DMS79 (cell line): ENCODE results near the gene RNLS.

Source experiments
- DNase-seq: peaks from one replicate; lab custom pipeline; 2025; lab: John Stamatoyannopoulos, UW

RNLS gene

DNA sequence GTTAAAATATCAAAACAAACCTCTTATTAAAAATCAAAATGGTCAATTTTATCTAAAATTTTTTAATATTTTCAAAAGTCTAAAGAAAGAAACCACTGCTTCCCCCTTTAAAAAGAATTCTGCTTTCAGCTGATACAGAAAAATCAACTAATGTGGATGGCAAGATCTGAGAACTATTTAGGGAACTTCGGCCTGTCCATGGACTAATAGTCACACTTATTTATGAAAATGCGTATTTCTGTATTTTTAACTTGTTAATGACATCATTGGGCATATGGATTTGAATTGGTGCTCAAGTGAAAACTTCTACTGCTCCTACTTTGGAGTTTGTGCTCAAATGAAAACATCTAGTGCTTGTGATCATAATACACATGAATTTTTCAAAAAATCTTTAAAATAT lies 31.9 kb downstream of the RNLS start:
- no peak for DNase-seq

DNA sequence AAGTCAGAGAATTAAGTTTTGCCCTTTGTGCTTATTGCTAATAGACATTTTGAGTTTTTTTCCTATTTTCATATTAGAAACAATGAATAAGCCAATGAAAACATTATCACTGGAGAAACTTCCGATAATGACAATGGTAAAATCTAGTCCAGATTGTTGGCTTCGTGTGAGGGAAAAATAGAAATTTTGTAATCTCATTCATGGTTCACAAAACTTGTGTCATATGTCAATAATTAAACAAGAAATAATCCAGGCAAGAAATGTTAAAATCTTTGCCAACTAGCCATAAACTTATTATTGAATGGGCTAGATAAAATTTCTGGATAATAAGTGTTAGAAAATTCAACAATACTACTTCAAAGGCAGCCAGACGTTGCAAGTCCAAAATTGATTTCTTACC lies 36.6 kb downstream of the RNLS start:
- DNase-seq, result no peak

DNA sequence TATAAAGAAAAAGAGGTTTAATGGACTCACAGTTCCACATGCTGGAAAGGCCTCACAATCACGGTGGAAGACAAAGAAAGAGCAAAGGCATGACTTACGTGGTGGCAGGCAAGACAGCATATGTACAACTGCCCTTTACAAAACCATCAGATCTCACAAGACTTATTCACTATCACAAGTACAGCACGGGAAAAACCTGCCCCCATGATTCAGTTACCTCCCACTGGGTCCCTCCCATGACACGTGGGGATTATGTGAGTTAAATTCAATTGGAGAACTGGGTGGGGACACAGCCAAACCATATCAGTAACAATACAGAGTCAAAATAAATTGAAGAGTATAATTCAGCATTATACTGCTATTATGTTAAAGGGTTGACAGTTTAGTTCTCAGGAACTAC lies 37.8 kb downstream of the RNLS start:
- no peak for DNase-seq

DNA sequence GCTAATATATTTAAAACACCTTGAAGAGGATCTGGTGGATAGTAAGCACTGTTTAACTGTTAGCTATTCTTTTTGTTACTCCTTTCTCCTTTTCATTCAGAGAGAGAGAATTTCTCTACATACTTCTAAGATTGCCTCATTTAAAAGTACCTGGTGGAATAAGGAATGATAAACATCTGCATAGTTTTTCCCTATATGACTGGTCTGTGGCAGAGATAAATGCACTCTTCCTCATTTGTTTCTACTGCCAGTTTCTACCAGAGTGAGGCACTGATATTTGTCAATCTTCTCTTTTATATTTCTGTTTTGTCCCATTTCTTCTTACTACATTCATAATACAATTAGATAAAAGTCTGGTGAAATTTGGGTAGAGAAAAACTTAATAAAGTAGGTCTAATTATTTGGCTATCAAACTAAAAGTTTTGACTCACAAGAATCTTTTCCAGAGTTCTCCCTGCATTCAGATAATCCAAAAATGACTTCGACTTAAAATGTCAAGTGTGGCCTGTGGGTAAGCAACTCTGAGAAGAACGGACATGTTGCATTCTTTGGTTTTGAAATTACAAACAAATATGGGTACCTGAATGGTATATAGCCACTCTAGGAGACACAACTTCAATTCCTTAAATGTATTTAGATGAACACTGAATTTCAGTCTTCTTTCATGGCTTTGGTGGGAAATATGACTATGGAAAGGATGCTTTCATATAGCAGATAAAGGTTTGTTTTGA lies 38.8 kb downstream of the RNLS start:
- no peak for DNase-seq

DNA sequence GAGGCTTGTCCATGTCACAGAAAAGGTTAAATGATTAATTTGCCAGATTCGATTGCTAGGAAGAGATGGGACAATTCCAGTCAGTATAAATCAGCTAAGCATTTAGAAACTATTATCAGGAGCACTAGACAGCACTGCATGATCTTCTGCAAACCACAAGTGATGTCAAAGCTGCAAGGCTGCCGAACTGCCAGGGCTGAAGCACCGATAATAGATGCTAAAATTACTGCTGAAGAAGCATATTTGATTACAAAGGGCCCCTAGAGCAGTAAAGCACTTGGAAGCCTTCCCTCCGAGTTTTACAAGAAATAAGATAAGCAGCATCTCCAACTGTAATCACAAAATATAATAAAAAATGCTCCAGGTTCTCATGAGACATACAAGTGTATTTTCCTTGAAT lies 40.6 kb downstream of the RNLS start:
- no peak for DNase-seq

DNA sequence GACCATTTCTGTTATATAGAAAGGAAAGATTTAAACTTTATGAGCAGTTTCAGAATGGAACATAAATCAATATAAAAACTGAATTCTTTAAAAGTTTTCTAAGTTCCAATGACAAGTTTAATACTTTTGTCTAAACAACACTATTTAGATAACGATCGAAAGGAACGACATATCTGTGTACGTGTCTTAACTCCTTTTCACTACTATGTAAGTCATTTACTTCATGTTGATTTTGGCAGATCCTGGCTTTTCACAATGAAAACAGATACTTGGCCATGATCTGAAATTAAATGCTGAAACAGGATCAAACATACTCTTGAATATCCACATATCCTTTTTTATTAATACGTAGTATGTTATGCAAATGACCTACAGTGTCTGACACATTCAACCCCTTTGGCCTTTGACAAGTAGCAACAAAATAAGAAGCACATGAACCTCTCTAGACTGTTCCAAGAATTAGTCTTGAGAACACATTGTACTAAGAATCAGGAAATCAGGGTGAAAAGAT lies 41.9 kb downstream of the RNLS start:
- no peak for DNase-seq

DNA sequence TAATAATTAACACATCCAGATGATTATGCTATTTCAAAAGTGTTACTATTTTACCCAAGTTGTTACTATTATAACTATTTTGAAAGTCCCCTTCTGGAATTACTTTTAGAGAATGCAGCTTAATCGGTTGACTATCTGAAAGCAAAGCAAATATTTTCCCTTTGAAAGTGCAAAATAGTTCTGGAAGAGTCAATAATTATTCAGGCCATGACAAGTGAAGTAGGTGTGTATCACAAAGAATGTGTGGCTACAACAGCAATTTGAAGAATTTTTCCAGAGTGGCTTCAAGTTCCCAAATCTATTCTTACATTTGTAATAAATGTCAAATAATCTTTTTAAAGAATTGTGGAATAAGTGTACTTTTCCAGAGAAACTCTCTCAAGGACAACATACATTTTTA lies 42.8 kb downstream of the RNLS start:
- DNase-seq, result no peak

DNA sequence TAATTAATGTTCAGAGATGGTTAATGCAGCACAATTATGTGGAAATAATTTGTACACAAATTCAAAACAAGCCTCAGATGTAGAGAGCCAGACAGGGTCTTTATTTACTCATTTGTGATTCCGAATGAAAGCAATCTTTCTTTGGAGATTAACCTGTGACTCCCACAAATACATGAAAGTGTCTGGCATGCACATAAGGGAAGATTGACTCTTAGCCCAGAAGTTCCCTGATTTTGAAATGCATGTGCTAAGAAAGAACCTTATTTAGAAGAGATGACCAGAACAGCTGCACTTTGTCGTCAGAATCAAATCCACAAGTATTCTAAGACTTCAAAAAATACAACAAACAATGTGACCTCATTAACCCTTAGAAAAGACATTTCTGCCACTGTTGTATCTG lies 45.1 kb downstream of the RNLS start:
- no peak for DNase-seq

DNA sequence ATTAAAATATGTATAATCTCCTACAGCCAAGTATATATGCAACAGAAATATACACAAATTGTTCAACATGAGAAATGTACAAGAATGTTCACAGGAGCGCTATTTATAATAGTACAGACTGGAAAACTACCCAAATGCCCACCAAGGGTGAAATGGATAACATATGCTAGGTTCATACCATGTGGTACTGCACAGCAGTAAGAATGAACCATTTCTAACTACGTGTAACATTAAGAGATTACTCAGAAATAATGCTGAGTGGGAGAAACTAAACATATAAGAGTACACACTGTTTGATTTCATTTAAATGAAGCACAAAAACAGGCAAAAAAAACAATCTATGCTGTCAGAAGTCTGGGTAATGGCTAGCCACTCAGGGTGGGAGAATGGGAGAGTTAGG lies 45.8 kb downstream of the RNLS start:
- DNase-seq, result no peak

DNA sequence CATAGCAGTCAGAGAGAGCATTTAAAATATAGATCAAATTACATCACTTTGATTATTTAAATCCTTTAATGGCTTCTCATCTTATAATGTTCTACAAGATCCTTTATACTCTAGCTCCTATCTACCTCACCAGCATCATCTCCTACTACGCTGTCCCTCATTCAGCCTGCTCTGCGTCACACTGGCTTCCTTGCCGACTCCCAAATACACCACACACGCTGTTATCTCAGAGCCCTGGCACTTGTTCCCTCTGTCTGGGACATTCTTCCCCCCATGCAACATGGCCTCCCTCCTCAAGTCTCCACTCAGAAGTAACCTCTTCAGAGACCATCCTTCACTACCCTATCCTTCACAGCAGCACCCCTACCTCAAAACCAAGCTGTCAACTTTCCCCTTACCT lies 46.7 kb downstream of the RNLS start:
- DNase-seq, result no peak

DNA sequence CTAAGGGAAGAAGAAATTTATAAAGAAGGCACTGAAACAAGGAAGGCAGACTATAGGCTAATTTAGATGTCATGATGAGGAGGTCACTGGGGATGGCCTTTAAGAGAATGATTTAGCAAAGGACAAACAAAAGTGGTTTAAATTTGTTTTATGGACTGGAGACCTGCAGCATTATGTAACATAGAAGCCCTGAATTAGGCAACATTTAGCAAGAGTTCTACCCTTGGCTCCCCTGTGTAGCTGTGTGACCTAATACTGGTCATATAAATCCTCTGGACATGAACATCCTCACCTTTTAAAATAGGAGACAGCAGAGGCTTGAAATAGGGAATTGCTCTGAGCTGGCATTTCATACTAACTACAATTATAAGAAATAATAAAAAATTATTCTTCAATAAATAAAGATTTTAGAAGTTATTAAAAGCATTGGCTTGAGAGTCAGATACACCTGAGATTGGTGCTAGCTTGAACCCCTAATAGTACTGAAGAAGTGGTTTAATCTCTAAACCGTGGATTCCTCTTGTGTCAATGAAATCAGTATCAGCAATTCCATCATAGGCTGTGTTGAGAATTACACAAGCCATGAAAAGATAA lies 48.9 kb downstream of the RNLS start:
- no peak for DNase-seq

DNA sequence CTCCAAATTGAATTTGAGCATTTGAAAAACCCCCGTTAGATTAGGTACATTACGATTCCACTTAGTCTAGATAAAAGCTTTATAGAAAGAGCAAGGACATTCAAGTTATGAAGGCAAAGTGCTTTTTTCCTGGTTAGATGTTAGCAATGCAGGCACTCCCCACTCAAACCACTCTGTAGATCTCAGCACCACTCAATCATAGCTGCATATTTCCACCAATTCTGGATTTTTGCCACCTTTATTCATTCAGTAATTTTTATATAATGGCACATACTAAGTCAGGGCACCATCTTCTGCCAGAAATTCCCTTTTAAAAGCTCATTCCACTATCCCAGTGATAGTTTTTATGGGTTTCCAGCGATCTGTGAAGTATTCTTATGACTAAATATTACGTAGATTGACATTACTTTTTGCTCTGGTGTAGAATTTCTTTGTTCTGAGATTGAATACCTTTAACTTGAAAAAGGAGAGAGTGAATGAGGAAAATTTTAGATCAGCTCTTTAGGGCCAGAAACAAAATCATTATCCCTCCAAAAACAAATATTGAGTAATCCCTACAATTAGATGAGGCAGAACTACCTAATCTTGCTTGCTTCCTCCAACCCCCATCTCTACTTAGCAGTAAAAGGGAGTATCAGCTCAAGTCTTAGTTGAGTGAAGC lies 51.6 kb downstream of the RNLS start:
- no peak for DNase-seq

DNA sequence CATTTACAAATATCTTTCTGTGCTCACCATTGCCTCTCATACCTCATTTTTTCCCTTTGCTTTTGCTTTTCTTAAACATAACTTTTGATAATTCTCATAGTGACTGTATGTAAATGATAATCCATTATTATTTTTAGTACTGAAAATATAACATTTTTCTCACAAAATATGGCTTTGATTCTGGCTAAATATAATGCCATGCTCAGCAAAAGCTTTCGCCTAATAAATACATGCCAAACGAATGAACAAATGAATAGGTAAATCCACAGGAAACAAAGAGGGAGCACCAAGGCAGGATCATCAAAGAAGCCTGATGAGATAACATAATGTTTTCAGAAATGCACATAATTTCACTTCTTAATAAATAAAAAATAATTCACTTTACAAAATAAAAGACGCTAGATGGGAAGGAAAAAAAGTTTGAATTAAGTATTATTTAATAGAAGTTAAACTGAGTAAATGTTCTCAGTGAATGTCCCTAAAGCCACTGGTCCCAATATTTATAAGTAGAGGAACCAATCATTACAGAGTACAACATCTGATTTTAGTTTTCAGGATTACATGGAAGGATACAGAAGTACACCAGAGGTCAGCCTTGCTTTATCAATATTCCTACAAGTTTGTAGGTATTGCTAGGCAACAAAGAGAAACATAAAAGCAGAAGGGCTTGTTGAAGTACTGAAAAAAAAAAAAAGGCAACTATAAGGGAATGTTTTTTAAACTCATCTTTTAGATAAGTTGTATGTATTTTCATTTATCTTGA lies 52.3 kb downstream of the RNLS start:
- no peak for DNase-seq

DNA sequence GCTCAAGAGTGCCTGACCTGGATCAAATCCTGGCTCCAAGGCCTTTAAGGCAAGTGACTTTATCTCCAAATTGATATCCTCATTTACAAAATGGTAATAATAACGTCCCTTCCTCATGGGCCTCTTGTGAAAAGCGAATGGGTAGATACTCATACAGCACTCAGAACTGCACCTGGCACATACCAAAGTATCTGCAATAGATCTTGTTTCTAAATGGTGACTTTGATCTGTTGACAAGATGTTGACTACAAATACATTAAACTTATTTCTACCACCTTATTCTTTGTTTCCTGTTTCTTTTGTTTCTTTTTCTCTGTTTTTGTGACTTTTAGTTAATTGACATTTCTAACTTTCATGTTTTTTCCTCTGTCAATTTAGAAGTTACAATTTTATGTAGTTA lies 53.0 kb downstream of the RNLS start:
- no peak for DNase-seq

DNA sequence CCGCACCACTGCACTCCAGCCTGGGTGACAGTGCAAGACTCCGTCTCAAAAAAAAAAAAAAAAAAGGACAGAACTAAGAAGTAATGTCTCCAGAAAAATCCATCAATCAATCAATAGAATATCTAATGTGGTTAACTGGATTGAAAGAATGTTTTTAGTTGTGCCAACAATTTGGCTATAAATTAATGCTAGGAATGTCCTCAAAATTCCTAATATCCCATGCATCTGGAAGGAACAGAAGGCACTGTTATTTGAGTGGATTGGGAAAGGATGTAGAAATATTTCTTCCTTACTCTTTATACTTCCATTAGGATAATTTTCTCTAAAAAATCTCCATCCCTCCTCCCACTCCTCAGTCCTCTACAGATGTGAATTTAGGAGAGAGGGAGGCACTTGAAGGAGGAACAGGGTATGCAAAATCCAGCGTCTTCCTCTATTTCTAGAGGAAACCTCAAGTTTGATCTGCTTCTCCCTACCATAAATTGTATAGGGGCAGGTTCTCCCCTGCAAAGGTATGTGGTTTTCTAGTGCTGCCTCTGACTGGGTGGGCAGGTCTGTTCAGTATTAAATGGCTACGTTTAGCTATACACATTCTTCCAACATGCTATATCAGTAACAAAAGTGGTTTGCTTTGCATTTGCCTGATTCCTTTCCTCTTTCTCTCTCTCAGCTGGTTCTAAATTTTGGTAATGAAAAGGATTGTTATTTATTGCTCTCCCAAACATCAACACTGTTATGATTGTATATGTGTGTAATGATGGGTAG lies 54.1 kb downstream of the RNLS start:
- DNase-seq, result no peak

DNA sequence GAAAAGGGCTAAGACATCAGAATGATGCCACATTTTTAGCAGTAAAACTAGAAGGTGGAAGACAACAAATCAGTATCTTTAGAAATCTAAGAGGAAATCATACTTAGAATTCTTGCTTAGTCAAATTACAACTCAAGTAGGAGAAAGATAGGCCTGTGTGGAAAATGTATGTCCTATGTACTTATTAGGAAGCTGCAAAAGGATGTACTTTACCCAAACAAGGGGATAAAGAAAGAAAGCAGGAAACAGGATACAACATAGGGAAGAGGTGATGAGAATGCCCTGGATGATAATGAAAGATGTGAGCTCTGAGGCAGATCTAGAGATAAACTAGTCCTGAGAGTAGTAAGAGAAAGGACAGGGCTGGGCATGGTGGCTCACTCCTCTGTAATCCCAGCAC lies 54.9 kb downstream of the RNLS start:
- DNase-seq, result no peak

DNA sequence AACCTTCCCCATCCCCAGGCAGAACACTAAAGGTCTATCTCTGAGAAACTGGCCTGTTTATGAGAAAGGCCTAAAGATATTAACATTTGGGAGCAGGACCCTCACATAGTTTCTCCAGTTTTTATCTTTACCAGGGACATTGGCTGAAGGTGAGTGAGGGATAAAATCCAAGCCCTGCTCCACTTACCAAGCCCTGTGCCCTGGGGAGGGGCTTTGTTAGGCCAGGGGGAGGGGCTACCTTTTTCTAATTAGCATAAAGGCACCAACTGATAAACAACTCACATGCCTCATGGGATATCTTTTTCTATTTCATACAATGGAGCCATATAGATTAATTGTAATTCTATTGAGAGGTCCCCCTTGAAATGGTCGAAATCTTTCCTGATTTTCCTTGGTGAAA lies 55.9 kb downstream of the RNLS start:
- DNase-seq, result no peak

DNA sequence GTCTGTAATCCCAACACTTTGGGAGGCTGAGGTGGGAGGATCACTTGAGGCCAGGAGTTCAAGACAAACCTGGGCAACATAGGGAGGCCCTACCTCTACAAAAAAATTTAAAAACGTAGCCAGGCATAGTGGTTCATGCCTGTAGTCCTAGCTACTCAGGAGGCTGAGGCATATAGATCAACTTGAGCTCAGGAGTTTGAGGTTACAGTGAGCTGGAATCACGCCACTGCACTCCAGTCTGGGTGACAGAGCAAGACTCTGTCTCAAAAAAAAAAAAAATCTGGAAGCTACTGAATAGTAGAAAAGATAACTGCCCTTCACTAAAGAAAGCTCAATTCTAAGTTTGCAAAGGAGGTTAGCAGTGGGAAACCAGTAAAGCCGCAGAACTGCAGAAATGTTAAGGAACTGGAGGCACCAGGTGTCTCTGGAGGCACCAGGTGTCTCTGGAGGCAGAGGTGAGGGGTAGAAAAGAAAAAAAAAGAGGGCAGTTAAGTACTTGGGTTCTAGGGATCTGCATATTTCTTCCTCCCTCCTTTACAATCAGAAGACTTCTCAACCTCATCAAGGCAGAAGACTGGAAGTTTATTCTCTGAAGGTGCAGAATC lies 56.5 kb downstream of the RNLS start:
- DNase-seq, result no peak

DNA sequence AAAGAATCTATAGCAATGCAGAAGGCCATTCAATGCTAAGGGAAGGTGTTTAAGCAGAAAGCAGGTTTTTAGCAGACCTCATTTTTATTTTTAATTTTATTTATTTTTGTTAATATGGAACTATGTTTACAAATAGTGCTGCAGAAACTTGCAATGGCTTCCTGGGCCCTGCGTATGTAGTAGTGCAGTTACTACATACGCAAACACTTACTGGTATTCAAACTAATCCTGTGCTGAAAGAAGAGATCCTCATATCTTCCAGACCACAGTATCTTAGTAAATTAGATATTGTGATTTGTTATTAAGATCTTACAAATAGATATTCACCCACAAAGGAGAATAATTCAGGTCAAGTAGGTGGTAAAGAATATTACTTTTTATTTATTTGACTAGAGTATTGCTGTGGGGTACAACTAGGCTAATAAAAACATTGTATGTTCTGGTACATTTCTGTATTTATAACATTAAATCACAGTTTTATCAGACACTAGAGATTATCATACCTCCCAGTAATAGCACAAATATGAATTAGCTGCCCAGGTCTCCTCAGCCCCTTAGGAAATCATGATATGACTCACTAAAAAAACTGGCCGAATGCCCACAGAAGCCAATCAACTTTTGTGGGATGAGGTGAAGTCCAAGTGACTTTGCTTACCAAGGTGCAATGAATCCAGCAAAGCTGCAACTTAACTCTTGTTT lies 57.6 kb downstream of the RNLS start:
- no peak for DNase-seq

DNA sequence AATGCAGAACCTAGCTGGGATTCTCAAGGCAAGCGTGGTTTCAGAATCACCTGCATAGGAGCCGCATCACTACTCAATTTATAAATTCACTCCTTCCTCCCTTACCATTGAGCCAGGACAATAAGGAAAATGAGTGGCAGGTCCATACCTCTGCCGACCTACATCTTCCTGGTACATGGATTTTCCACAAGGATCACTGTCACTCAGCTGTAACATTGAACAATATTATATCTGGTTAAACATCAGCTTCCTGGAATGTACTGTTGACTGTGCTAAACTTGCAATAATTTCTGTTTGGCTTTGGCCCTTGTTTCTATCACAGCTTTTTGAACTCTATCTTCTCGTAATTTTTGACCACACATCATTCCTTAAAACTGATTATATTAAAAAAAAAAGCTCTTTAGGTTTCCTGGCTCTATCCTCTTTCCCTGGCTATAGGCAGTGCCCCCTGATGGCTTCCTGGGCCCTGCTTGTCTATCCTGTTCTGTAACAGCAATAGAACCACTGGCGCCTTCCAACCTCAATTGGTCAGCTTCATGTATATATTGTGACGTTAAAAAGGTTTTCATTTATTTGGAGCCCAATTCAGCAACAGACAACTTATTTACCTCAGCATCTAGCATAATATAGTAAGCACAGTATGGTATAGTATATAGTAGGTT lies 59.2 kb downstream of the RNLS start:
- no peak for DNase-seq
